A549 (cell line): ENCODE data around the gene LRRC8E.
A peak's percentile ranks its signal among the peaks of the same experiment; 100 is the strongest.

Experiments used
- BCL3 ChIP-seq: fragments of >200 bp; sonication (Bioruptor Twin); formaldehyde crosslinking; IDR thresholded peaks from 3 replicates; pipeline ENCODE4 v1.6.1; 2016
- CTCF ChIP-seq: fragments of >200 bp; sonication (Bioruptor Twin); formaldehyde crosslinking; IDR thresholded peaks from 3 replicates; pipeline ENCODE4 v1.5.1; 2016
- EHMT2 ChIP-seq: fragments of 200-600 bp; sonication (generic); IDR thresholded peaks from 2 replicates; pipeline ENCODE4 v1.6.1; 2016; ENCODE audit warnings: antibody characterized with exemption, low read depth, mild to moderate bottlenecking, moderate library complexity
- EP300 ChIP-seq, 2 experiments: fragments of >200 bp; sonication (Bioruptor Twin); formaldehyde crosslinking; IDR thresholded peaks; 2 replicates in 1 of 2; 3 replicates in 1 of 2; pipeline ENCODE4 v1.6.1; 2016 to 2017
- MYC ChIP-seq: IDR thresholded peaks from 2 replicates; pipeline ENCODE4 v1.6.1; 2012; ENCODE audit warnings: mild to moderate bottlenecking, inconsistent platforms, low read length, improper control_type of control experiment, borderline replicate concordance
- NR3C1 ChIP-seq: fragments of >200 bp; sonication (Bioruptor Twin); formaldehyde crosslinking; IDR thresholded peaks from 3 replicates; pipeline ENCODE4 v1.6.1; 2017
- PBX3 ChIP-seq: IDR thresholded peaks from 2 replicates; pipeline ENCODE4 v1.6.1; 2012
- POLR2A ChIP-seq: IDR thresholded peaks from 2 replicates; pipeline ENCODE4 v1.6.1; 2012; ENCODE audit warnings: mild to moderate bottlenecking, low read length
- POLR2AphosphoS2 ChIP-seq: conservative IDR thresholded peaks from 2 replicates; pipeline ENCODE4 v1.6.1; 2012; ENCODE audit warnings: low read length, improper control_type of control experiment, inconsistent platforms
- RAD21 ChIP-seq, 2 experiments: fragments of >200 bp in 1 of 2; sonication (Bioruptor Twin) in 1 of 2; formaldehyde crosslinking in 1 of 2; IDR thresholded peaks in 1 of 2; conservative IDR thresholded peaks in 1 of 2; 2 replicates in 1 of 2; 3 replicates in 1 of 2; pipeline ENCODE4 v1.6.1; 2012 to 2018; ENCODE audit warnings: inconsistent platforms in 1 of 2
- RNF2 ChIP-seq: fragments of 200-600 bp; sonication (generic); IDR thresholded peaks from 2 replicates; pipeline ENCODE4 v1.6.1; 2016; ENCODE audit warnings: low read depth, mild to moderate bottlenecking, antibody characterized with exemption, moderate library complexity, borderline replicate concordance
- TF ChIP-seq, protein P1 (sequence below): fragments of 450-650 bp; IDR thresholded peaks from 2 replicates; pipeline ENCODE4 v1.6.1; 2014; ENCODE audit warnings: antibody characterized with exemption

DNA sequence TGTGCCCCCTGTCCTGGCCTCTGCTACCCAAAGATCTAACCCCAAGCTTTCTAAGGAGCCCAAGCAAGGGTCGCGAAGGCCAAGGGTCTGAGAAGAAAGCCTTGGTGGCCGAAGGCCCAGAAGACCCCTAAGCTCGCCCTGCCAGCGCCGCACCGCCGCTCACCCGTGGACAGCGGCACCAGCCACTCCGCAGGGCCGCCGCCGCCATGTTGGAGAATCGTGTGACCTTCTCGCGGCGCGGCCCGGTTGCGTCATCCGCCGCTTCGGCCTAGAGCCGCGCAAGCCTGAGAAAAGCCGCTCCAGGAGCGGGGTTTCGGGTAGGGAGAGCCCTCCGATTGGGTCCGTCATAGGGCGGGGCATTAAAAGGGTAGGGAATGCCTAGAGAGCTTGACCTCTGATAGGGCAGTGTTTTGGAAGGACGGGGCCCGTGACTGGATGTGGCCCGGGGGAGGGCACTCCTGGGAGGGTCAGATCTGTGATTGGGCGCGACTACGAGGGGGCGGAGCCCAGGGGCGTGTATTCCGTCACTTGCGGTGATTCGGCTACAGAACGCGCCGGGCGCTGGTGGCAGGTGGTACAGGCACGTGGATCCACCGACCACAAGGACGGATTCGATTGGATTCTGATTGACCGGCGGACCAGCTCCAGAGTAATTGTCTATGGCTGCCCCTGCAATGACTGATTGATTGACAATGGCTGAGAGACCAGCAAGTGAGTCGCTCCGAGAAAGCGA lies 55.3 kb downstream of the LRRC8E start, which contains the start of gene TIMM44:
- no peak for TF ChIP-seq PBX3
- TF ChIP-seq POLR2A: peak; percentile 88
- TF ChIP-seq CTCF: no peak
- no peak for TF ChIP-seq NR3C1
- TF ChIP-seq RAD21 (conservative IDR thresholded peaks at IDR 0.05 in 1 of 2, IDR thresholded peaks at IDR 0.05 in 1 of 2): no peak
- 0 out of 3 replicates have a peak, but pooled peaks have one; percentile 33 for TF ChIP-seq BCL3
- no peak for TF ChIP-seq POLR2AphosphoS2
- no peak for TF ChIP-seq RNF2
- TF ChIP-seq, protein P1, sequence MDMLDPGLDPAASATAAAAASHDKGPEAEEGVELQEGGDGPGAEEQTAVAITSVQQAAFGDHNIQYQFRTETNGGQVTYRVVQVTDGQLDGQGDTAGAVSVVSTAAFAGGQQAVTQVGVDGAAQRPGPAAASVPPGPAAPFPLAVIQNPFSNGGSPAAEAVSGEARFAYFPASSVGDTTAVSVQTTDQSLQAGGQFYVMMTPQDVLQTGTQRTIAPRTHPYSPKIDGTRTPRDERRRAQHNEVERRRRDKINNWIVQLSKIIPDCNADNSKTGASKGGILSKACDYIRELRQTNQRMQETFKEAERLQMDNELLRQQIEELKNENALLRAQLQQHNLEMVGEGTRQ: peak; percentile 73
- TF ChIP-seq EP300 (IDR thresholded peaks at IDR 0.05): no peak
- TF ChIP-seq MYC: no peak
- TF ChIP-seq EHMT2: no peak
